ENCODE measurements around the gene CASK. TPM values are rescaled to one million over a fixed set of nuclear protein-coding genes. Genes with fewer than 3 reads are reported as not detected.

Gene CASK
- total RNA-seq, 1 experiment from 2014 or later = 29.4 TPM

GRCh38 chrX:41542536-41542935, 380.8 kb downstream of the CASK start:
- no peak overlapping the region for H2AFZ ChIP-seq
- POLR2A ChIA-PET (ENCODE audit: unreplicated experiment) = interaction anchor here (0.7 kb wide), 1 partner anchor 553 kb away, joined by 3 read pairs; no protein-coding TSS in a partner anchor
- no peaks in the 10 kb centered on the region for H4K20me1 ChIP-seq (ENCODE audit: insufficient read depth)
- H3K79me2 ChIP-seq (ENCODE audit: low read depth) = no peaks in the 10 kb centered on the region
- no peak overlapping the region for H3K4me3 ChIP-seq
- H3K9me3 ChIP-seq (ENCODE audit: insufficient read depth, low read depth) = no peaks in the 10 kb centered on the region
- CTCF ChIA-PET = no interaction called here
- H3K9me2 ChIP-seq (ENCODE audit: insufficient read depth) = no peaks in the 10 kb centered on the region
- TF ChIP-seq CTCF (conservative IDR thresholded peaks at IDR 0.05) = no peak
- no peak for TF ChIP-seq EZH2 (IDR thresholded peaks at IDR 0.05; ENCODE audit: low read depth)
- no peaks in the 10 kb centered on the region for H3K36me3 ChIP-seq (ENCODE audit: low read depth)
- no peaks in the 10 kb centered on the region for H3K27me3 ChIP-seq (ENCODE audit: insufficient read depth, low read depth)
- no peaks in the 10 kb centered on the region for H3F3A ChIP-seq (ENCODE audit: insufficient read depth, low read depth)
- intact Hi-C loops (cut with micrococcal nuclease; ENCODE audit: unreplicated experiment) = no loop called here
- BruUV-seq (replicated peaks) = no TSS peak
- H3K4me1 ChIP-seq (replicated peaks; ENCODE audit: insufficient read depth) = no peaks in the 10 kb centered on the region
- H3K27ac ChIP-seq = no peak overlapping the region
- H3K4me2 ChIP-seq = no peak overlapping the region
- DNase-seq = no peak

GRCh38 chrX:41542135-41542534, 381.2 kb downstream of the CASK start:
- intact Hi-C loops (cut with micrococcal nuclease; ENCODE audit: unreplicated experiment) = no loop called here
- TF ChIP-seq CTCF (conservative IDR thresholded peaks at IDR 0.05) (no peak), EZH2 (IDR thresholded peaks at IDR 0.05; ENCODE audit: low read depth) (no peak)
- ChIA-PET POLR2A (ENCODE audit: unreplicated experiment) (no interaction called here), CTCF (no interaction called here)
- no peaks in the 10 kb centered on the region for H3K79me2 ChIP-seq (ENCODE audit: low read depth)
- no peak overlapping the region for H3K27ac ChIP-seq
- no peaks in the 10 kb centered on the region for H3K9me2 ChIP-seq (ENCODE audit: insufficient read depth)
- BruUV-seq (replicated peaks) = no TSS peak
- no peaks in the 10 kb centered on the region for H3K4me1 ChIP-seq (replicated peaks; ENCODE audit: insufficient read depth)
- no peak overlapping the region for H3K4me3 ChIP-seq
- DNase-seq = peak; percentile 31 to 35
- H3K36me3 ChIP-seq (ENCODE audit: low read depth) = no peaks in the 10 kb centered on the region
- no peaks in the 10 kb centered on the region for H4K20me1 ChIP-seq (ENCODE audit: insufficient read depth)
- H3F3A ChIP-seq (ENCODE audit: insufficient read depth, low read depth) = no peaks in the 10 kb centered on the region
- H3K27me3 ChIP-seq (ENCODE audit: insufficient read depth, low read depth) = no peaks in the 10 kb centered on the region
- H2AFZ ChIP-seq = no peak overlapping the region
- no peak overlapping the region for H3K4me2 ChIP-seq
- no peaks in the 10 kb centered on the region for H3K9me3 ChIP-seq (ENCODE audit: insufficient read depth, low read depth)

GRCh38 chrX:41541386-41541785, 382.0 kb downstream of the CASK start:
- Histone ChIP-seq H3K9me2 (ENCODE audit: insufficient read depth) (no peaks in the 10 kb centered on the region), H4K20me1 (ENCODE audit: insufficient read depth) (no peaks in the 10 kb centered on the region), H3F3A (ENCODE audit: insufficient read depth, low read depth) (no peaks in the 10 kb centered on the region), H3K27ac (no peak overlapping the region), H3K4me1 (replicated peaks; ENCODE audit: insufficient read depth) (no peaks in the 10 kb centered on the region), H3K4me3 (no peak overlapping the region), H3K9me3 (ENCODE audit: insufficient read depth, low read depth) (no peaks in the 10 kb centered on the region), H3K27me3 (ENCODE audit: insufficient read depth, low read depth) (no peaks in the 10 kb centered on the region), H3K79me2 (ENCODE audit: low read depth) (no peaks in the 10 kb centered on the region), H2AFZ (no peak overlapping the region), H3K4me2 (no peak overlapping the region), H3K36me3 (ENCODE audit: low read depth) (no peaks in the 10 kb centered on the region)
- intact Hi-C loops (cut with micrococcal nuclease; ENCODE audit: unreplicated experiment) = no loop called here
- TF ChIP-seq EZH2 (IDR thresholded peaks at IDR 0.05; ENCODE audit: low read depth) = no peak
- TF ChIP-seq CTCF (conservative IDR thresholded peaks at IDR 0.05) = no peak
- BruUV-seq (replicated peaks) = no TSS peak
- DNase-seq = no peak
- POLR2A ChIA-PET (ENCODE audit: unreplicated experiment) = no interaction called here
- CTCF ChIA-PET = no interaction called here

All from PC-9 (cell line).